RKO (cell line): Measurements from ENCODE around the gene FGF3.
A peak's percentile ranks its signal among the peaks of the same experiment; 100 is the strongest.

ENCODE experiments used
- DNase-seq: peaks from one replicate; pipeline ENCODE4 v3.0.0-alpha.2; 2016; ENCODE audit warnings: low spot score

The FGF3 gene

DNA sequence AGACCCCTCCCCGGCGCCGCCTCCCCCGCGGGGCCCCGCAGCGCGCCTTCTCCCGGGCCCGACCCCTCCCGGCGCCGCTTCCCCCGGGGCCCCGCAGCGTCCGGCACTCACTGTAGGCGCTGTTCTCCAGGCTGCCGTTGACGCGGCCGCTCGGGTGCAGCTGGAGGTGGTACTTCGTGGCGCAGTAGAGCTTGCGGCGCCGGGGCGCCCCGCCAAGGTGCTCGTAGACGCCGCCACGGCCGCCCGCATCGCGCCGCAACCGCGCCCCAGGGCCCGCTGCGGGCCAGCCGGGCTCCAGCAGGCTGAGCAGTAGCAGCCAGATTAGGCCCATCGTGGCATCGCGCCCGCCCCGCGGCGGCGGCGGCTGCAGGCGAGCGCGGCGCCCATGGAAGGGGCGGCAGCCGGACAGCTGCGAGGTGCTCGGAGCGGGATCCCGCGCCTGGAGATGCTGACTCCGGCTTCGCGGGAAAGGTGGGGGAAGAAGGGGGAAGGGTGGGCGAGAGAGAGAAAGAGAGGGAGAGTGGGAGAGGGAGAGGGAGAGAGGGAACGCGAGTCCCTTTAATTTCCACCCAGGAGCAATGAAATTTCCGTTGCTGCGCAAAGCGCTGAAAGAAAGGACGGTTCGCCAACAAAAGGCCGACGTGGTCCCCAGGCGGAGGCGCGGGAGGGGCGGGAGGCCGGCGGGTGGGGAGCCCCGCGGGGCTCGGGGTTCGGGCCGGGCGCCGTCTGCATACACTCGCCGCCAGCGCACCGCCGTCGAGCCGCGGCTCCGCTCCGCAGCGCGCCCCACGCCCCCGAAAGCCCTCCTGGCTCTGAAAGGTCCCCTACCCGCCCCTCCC lies at the start of gene FGF3:
TSS of gene FGF3 (minus strand) at position 814 of the 839 bp plus-strand sequence. CDS start at position 331, 483 bp downstream.
- DNase-seq = no peak

DNA sequence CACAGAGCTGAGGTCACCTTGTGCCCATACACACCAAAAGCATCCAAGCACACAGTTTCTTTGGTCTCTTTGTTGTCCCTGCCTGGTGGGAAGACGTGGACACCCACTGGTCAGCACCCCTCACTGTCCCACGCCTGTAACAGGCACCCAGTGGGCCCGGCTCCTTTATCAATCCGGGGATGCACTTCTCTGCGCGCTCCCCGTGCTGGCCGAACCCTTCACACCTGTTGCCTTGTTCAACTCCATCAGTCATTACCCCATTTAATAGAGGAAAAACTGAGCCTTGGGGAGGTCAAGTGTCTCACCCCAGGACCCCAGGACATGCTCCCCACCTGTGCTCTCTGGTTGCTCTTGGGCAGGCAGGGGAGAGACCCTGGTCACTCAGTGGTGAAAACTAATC lies 49.7 kb upstream of the FGF3 start:
- no peak for DNase-seq

DNA sequence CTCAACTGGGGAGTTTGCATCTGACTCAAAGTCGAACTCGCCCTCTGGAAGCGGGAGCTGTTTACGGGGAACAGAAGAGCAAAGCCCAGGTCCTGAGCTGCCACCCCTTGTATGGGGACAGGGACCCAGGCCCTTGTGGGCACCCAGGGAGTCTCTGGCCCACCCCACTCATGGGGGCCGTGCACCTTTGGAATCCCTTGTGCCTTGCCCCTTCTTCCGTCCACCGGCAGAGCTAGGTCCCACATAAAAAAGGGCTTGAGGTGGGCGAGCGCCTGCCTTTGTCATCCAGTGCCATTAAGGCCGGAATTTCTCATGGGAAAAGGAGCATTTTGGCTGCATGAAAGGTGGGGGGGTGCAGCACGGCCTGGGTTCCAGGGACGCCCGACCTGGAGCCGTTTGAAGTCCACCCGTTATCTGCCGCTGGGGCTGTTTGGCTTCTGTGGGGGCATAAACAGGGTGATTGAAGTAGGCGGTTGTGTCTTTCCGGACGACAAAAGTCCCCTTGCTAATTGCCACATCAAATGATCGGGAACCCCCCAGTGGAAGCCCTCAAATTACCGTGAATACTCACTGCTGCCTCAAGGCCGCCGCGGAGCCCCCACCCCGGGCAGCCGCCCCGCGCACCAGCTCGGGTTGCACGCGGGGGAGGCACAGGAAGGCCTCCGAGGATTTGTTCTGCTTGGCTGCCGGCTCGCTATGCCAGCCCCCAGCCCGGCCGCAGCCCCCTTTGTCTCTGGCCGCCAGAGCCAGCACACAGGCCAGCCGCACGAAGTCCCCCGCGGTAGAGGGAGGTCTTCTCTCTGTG lies 49.0 kb upstream of the FGF3 start:
- no peak for DNase-seq

DNA sequence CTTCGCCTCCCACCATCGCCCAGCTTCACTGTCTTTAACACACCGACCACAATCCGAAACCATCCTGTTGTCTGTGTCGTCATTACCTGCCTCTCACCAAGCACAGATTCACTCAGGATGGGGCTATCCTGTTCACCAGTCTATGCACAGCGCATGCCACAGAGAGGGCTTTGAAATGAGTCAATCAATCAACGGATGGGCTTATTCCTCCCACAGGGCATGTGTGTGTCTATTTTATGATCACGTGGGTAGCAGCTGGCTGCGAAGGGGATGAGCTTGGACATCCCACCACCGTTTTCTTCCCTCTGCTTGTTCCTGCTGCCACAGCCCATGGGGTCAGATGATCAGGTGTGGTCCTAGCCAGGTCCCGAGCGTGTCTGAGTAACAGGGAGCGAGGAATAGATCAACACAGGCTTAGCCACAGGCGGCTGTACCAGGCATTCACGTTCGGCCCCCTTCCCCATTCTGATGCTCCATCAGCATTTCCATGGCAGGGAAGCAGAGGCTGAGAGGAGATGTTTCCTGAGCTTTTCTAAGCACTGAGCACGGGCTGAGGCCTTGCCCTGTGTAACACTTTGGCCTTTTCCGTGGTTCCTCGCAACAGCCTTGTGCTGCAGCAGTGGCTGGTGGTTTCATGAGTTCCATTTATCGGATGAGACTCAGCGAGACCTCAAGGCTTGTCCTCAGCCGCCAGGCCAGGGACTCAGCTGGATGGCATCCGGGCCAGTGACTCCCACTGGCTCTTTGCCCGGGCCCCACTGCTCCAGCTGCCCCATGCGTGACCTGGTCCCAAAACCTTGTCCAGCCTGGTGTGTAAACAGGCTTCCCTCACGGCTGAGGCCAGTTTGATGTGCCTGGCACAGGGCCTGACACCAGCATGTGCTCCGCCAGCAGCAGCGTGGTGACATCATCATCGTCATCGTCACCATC lies 48.1 kb upstream of the FGF3 start:
- peak; percentile 67 for DNase-seq

DNA sequence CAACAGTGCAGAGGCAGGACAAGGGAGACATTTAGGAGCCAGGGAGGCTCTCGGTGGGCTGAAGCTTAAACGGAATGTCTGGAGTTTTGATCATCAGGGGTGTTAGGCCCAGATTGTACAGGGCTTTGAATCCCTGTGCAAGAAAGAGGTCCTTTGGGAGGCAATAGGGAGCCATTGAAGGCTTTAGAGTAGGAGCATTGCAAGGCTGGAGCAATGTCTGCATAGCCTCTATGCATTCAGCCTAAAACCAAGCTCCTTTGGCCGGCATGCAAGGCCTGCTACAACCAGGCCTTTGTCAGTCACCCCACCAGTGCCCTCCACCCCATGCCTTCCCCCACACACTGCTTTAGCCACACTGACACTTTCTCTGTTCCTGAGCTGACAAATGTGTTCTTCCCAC lies 47.4 kb upstream of the FGF3 start:
- no peak for DNase-seq

DNA sequence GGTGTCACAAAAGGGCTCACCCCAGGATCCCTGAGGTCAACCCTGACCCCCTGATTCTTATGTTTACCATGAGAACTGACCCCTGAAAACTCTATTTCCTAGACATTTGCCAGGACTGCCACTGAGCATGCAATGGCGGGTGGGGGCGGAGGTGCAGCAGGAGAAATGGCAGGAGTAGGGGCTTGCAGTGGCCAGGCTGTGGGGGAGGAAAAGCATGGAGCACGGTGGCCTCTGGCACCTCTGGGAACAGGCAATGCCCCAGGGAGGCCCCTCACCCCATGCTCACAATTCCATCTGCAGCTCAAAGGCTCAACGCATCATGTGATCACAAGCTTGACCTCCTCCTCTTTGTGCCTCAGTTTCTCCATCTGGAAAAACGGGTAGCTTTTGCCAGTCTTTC lies 46.5 kb upstream of the FGF3 start:
- DNase-seq = no peak

DNA sequence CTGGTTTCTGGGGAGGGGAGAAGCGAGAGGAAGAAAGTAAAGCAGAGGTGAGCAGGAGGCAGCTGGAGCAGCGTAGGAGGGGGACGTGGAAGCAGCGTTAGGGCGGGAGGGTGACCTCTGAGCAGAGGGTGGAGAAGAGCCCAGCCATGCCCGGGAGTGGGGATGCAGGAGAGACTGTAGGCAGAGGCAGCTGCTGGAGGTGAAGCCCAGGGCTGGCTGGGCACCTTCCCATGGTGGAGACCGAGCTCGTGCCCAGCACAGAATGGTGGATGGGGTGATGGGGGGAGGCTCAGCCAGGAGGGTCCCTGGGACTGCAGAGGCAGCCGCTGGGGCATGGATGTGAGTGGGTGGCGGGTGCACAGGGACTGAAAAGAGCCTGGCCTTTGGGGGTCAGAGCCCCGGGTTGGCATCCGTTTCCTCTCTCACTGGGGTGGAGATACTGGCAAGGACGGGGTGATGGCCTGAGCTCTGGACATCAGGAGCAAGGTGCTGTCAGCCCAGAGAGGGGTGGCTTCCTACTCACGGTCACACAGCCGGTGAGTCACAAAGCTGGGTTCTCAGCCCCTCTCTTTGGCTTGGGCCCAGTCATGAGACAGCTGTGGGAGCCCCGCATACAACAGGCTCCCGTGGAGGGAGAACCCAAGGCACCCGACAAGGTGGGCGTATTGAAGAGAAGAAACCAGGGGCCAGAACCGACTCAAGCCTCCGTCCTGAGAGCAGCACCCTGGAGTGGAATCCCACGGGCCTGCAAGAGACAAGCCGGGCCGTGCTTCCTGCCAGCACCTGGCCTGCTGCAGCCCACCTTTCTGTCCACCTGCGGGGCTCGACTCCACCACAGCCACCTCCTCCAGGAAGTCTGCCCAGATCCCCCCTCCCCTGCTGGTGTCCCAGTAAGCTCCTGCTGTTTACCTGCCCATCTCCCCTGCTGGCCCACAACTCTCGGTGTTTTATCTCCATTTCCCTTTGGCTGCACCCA lies 45.8 kb upstream of the FGF3 start:
- no peak for DNase-seq

DNA sequence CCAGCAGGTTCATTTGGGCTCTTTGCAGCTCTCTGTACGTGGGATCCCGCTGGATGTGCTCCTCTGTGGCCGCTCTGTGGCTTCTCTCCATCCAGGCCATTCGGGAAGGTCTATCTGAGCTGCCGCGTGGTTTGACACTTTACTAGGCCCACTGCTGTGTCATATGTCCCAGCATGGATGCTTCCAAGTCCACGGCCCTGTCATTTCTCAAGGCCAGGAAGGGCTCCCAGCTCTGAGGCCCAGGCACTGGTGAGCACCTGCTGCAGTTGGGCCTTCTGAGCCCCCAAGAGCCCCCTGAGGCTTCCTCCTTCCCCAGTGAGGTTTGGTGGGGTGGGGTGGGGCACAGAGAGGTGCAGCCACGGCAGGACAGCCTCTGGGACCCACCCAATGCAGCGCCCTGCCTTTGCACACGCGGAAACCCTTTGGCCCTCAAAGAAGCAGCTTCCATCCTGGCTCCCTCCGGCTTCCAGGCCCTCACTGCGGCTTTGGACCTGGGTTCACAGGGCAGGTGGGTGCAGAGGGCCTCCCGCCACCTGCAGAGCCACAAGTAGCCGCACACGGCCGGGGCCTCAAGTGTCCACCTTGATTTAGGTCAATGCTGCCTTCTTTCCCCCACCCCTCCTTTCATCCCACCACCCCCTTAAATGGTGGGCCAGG lies 44.5 kb upstream of the FGF3 start:
- DNase-seq = no peak

DNA sequence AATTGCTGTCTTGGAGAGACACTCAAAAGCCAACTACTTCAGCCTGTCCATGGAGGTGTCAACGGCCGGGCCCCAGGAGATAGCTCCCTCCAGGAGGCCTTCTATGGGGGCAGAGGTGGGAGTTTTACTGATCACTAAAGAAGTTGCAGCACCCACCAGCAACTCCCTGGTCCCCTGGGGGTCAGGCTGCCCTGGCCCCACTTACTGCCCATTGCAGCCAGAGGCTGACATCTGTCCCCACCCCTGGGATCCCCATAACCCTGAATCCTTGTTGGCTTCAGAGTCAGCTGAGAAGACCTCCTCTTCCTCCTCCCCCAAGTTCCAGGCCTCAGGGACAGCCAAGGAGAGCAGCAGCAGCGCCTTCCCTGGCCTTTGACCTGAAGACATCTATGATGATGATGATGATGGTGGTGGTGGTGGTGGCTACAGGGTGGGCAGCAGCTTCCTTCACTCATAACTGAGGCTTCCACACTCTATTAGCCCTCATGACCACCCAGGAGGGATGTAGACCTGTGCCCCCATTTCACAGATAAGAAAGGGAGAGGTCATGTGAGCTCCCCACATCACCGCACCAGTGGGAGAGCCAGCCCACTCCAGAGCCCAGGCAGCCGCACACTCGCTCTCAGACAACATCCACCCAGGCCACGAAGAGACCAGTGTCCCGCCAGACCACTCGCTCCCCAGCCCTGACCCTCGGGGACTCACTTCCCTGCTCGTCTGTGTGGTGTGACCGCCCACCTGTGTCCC lies 43.8 kb upstream of the FGF3 start:
- no peak for DNase-seq

DNA sequence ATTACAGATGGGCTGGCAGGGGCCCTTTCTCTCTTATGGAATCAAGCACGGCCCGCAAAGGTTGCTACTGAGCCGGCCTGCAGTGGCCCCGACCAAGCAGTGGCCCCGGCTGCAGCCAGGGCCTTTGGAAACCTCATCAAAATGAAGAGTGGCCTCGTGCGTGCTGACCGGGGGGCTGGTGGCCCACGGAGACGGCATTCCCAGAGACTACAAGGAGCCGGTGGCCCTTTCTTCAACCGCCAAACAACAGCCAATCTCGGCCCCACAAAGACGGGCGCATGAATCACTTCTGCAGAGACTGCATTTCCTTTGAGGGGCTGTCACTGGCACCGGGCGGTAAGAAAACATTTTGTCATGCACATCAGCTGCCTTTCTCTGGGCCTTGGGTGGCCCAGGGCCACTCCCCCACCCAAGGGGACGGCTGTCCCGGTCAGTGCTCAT lies 43.1 kb upstream of the FGF3 start:
- DNase-seq = no peak

DNA sequence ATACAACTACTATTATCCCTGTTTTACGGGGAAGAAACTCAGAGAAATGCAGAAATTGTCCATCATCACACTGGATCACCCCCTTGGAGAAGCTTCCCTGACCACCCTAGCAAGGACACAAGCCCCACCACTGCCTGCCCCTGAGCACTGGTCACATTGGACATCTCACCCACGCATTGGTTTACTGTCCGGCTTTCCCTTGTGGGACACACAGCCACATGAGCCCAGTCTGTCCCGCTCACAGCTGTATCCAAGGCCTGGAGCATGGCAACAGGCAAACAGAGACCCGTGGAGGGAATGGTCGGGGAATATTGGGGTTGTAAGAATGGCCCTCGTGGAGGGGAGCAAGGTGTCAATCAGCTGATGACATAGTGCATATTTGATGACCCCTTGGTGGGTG lies 42.7 kb upstream of the FGF3 start:
- no peak for DNase-seq

DNA sequence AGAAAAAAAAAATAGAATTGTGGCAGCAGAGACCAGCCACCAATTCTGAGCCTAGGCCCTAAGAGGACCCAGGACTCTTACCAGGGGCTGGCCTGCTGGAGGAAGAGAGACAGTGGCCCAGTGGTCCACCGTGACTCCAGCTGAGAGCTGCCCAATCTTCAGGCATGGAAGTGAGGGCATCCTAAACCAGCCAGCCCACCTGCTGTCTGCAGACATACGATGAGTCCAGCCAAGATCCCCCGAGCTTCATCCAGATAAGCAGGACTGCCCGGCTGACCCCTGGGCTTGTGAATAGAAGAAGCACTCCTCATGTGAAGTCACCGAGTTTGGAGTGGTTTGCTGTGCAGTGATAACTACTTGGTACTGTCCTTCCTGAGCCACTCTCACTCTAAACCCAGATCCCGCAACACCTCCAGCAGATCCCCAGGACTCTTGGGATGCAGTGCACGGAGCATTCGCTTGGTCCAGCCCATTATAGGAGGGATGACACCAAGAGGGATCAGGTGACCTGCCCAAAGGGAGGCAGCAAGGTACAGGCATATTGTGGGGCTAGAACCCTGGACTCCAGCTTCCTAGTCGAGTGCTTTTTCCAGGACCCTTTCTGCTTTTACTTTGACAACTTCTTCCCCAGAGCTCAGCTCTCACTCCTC lies 41.7 kb upstream of the FGF3 start:
- no peak for DNase-seq

DNA sequence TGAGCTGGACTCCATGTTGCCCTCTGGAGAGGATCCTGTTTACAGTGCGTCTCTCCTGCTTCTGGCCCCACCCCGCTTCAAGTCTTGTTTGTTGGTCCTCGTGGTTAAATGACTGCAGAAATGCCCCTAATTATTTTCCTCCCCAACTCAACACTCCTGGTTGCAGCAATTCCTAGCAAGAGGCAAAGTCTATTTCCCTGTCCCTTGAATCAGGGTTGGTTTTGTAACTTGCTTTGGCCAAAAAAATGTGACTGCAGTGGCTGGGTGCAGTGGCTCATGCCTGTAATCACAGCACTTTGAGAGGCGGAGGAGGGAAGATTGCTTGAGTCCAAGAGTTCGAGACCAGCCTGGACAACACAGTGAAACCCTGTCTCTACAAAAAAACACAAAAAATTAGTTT lies 41.0 kb upstream of the FGF3 start:
- no peak for DNase-seq

DNA sequence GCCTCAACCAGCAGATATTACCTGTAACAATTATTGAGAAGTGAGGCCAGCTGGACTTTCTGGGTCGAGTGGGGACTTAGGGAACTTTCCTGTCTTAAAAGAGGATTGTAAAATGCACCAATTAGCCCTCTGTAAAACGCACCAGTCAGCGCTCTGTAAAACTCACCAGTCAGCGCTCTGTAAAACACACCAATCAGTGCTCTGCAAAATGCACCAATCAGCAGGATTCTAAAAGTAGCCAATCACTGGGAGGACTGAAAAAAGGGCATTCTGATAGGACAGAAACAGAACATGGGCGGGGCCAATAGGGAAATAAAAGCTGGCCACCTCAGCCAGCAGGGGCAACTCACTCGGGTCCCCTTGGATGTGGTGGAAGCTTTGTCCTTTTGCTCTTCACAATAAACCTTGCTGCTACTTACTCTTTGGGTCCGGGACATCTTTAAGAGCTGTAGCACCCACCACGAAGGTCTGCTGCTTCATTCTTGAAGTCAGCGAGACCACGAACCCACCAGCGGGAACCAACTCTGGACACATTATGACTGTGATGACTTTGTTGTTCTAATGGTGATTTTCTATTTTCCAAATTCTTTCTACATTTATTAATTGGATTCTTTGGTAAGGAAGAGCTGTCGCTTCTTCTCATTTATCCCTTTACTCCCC lies 40.2 kb upstream of the FGF3 start:
- no peak for DNase-seq

DNA sequence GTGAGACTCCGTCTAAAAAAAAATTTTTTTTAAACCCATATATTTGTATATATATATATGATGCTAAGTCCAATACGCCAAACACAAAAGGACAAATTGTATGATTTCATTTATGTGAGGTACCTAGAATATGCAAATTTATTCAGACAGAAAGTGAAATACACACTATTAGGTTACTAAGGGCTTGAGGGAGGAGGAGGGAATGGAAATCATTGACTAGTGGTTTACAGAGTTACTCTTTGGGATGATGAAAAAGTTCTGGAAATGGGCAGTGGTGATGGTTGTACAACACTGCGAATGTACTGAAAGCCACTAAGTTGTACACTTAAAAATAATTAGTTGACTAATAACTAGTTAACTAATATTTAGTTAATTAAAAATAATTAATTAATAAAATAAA lies 36.2 kb upstream of the FGF3 start:
- DNase-seq = no peak

DNA sequence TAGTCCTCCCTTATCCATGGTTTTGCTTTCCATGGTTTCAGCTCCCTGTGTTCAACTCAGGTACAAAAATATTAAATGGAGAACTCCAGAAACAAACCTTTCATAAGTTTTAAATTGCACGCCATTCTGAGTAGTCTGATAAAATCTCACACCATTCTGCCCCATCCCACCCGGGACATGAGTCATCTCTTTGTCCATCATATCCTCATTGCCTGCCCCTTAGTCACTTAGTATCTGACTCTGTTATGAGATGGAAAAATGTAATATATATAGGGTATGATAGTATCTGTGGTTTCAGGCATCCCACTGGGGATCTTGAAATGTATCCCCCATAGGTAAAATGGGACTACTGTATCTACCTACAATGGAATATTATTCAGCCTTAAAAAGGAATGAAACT lies 35.5 kb upstream of the FGF3 start:
- peak; percentile 75 for DNase-seq

DNA sequence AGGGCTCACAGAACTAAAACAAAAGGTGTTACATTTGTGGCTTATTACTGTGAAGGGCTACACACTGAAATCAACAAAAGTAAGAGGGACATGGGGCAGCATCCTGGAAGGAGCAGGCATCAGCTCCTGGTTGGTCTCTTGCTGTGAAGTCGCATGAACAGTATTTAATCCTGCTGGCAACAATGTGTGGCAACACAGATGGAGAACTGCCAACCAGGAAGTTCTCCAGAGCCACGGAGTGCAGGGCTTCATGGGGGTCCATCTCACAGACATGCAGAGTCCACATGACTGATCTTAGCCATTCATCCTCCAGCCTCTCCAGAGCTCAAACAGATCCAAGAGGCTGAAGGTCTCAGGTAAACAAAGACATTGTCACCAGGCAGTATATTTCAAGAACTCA lies 32.8 kb upstream of the FGF3 start:
- no peak for DNase-seq

DNA sequence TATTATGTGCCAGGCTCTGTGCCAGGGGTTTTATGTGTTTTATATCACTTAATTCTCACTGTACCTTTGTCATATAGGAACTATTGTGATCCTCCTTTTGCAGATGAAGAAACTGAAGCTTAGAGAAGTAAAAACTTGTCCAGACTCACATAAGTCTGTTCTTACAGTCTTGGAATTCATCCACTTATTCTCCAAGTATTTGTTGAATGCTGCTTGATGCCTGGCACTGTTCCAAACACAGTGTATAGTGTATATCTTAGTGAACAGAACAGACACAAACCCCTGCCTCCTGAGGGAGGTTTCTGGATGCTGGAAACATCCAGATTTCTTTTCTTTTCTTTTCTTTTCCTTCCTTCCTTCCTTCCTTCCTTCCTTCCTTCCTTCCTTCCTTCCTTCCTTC lies 29.0 kb upstream of the FGF3 start:
- DNase-seq = no peak

DNA sequence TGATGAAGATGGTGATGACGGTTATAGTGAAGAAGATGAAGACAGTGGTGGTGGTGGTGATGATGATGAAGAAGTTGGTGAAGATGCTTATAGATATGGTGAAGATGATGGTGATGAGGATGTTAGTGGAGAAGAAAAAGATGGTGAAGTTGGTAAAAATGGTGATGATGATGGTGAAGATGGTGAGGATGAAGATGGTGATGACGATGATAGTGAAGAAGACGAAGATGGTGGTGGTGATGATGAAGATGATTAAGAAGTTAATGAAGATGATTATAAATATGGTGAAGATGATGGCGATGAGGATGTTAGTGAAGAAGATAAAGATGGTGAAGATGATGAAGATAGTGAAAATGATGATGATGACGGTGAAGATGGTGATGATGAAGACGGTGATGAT lies 25.2 kb upstream of the FGF3 start:
- DNase-seq = no peak
